GM19395 (cell line): Measurements from ENCODE around the gene EIF2B1.
A peak's percentile ranks its signal among the peaks of the same experiment; 100 is the strongest.

Experiments used
- ATAC-seq: cut with Tn5 transposase; IDR thresholded peaks from one replicate; pipeline ENCODE4 v1.9.1; 2021; ENCODE audit warnings: mild to moderate bottlenecking, moderate library complexity; ENCODE audit not compliant: unreplicated experiment

EIF2B1 gene

GRCh38 chr12:123633379-123634141 is at the start of gene EIF2B1, which contains the start of gene GTF2H3:
Gene EIF2B1, minus strand, starts transcription at chr12:123633686. Its CDS starts 129 bp downstream, at chr12:123633557.
Gene GTF2H3, plus strand, starts transcription at chr12:123633829. Its CDS starts 31 bp downstream, at chr12:123633860.
- peak; percentile 96 for ATAC-seq

GRCh38 chr12:123681605-123682004 is 48.1 kb upstream of the EIF2B1 start:
- ATAC-seq: peak; percentile 62

GRCh38 chr12:123678981-123679380 is 45.5 kb upstream of the EIF2B1 start:
- ATAC-seq: no peak

GRCh38 chr12:123676616-123677320 is 43.3 kb upstream of the EIF2B1 start:
- ATAC-seq: no peak

- no peak for ATAC-seq
Measured at GRCh38 chr12:123675436-123675835, 42.0 kb upstream of the EIF2B1 start.

- ATAC-seq: no peak
Measured at GRCh38 chr12:123671876-123672275, 38.4 kb upstream of the EIF2B1 start.

GRCh38 chr12:123670882-123671728 is 37.6 kb upstream of the EIF2B1 start, which contains the start of gene TCTN2:
Gene TCTN2, plus strand, starts transcription at chr12:123671113. Its CDS starts 128 bp downstream, at chr12:123671241.
- peak; percentile 100 for ATAC-seq

GRCh38 chr12:123667771-123668170 is 34.3 kb upstream of the EIF2B1 start:
- no peak for ATAC-seq

GRCh38 chr12:123659996-123660727 is 26.7 kb upstream of the EIF2B1 start:
- ATAC-seq: no peak

GRCh38 chr12:123657211-123657610 is 23.7 kb upstream of the EIF2B1 start:
- no peak for ATAC-seq

- ATAC-seq: no peak
Measured at GRCh38 chr12:123656392-123656791, 22.9 kb upstream of the EIF2B1 start.

GRCh38 chr12:123655420-123655819 is 21.9 kb upstream of the EIF2B1 start:
- peak; percentile 83 for ATAC-seq

GRCh38 chr12:123654129-123654701 is 20.7 kb upstream of the EIF2B1 start:
- no peak for ATAC-seq

GRCh38 chr12:123648401-123648800 is 14.9 kb upstream of the EIF2B1 start:
- no peak for ATAC-seq

- ATAC-seq: no peak
Measured at GRCh38 chr12:123645878-123646277, 12.4 kb upstream of the EIF2B1 start.

- ATAC-seq: no peak
Measured at GRCh38 chr12:123645380-123645779, 11.9 kb upstream of the EIF2B1 start.

GRCh38 chr12:123643911-123644310 is 10.4 kb upstream of the EIF2B1 start:
- no peak for ATAC-seq

GRCh38 chr12:123634142-123634561 is 666 bp upstream of the EIF2B1 start:
- ATAC-seq: no peak

- no peak for ATAC-seq
Measured at GRCh38 chr12:123621619-123622530, 11.6 kb downstream of the EIF2B1 start.
